ENCODE data around the gene LGMN.
"Not testable (repeated sequence)": the region's sequence is repeated elsewhere in the genome, so short reads cannot be mapped to it uniquely, and the experiment has no call there.

LGMN gene

DNA sequence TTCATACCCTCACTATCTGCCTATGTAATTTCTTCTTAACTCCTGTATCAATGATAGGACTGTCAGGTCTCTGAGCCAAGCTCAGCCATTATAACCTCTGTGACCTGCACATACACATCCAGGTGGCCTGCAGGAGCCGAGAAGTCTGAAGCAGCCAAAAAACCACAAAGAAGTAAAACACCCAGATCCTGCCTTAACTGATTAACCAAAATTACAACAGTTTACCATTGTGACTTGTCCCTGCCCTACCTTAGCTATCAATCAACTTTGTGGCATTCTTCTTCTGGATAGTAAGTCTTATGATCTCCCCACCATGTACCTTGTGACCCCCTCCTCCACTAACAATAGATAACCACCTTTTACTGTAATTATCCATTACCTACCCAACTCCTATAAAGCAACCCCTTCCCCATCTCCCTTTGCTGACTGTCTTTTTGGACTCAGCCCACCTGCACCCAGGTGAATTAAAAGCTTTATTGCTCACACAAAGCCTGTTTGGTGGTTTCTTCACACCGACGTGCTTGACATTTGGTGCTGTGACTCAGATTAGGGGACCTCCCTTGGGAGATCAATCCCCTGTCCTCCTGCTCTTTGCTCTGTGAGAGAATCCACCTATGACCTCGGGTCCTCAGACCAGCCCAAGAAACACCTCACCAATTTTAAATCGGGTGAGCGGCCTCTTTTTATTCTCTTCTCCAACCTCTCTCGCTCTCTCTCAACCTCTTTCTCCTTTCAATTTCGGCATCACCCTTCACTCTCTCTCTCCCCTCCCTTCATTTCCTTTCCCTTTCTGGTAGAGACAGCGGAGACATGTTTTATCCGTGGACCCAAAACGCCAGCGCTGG lies 11.5 kb upstream of the LGMN start:
- no peak for DNase-seq

DNA sequence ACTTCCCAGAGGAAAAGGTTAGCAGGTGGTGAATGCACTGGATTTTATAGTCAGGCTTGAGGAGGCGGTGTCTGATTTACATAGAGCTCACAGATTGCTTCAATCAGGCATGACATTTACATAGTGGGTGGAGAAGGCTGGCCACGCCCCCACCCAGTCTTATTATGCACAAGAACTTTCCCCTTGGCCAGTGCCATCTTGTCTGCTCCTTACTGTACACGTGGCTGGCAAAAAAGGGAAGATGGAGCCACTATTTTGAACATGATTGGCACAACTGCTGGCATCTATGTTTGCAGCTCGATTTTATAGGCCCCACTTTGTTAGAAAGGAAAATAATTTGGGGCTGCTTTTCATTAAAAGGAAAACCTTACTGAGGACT lies 10.9 kb upstream of the LGMN start:
- no peak for DNase-seq

GRCh38 chr14:92756446-92756845 lies 8.0 kb upstream of the LGMN start:
- no peak for DNase-seq

DNA sequence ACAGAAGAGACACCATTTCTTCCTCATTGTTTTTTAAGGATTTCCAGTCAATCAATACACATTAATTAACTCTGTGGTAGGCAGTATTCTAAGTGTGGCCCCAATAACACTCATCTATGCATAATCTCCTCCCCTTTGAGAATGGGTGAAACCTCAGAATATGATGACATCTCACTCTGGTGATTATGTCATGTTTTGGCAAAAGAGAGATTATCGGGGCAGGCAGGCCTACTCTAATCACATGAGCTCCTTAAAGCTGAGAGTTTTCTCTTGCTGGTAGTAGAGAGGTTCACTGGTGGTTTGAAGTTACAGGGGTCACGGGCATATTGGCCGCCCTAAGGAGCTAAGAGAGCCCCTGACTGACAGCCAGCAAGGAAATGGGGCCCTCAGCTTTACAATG lies 7.1 kb upstream of the LGMN start:
- no peak for DNase-seq

GRCh38 chr14:92754966-92755365 lies 6.5 kb upstream of the LGMN start:
- DNase-seq = no peak

GRCh38 chr14:92753250-92753649 lies 4.8 kb upstream of the LGMN start:
- no peak for DNase-seq

DNA sequence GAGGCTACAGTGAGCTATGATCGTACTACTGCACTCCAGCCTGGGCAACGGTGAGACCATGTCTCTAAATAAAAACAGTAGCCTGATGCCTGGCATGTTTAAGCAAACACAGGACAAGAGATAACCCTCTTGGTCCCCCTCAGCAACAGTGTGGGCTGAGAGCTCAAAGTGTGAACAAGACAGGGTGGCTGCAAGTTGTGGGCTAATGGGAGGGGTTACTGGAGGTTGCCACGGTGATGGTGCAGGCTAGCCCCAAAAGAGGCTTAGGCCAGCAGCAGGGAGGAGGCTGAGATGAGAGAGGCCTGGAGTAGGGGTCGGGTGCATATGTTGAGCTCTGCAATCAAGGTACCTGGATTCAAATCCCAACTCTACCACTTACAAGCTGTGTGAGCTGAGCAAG lies 3.4 kb upstream of the LGMN start:
- DNase-seq = no peak

DNA sequence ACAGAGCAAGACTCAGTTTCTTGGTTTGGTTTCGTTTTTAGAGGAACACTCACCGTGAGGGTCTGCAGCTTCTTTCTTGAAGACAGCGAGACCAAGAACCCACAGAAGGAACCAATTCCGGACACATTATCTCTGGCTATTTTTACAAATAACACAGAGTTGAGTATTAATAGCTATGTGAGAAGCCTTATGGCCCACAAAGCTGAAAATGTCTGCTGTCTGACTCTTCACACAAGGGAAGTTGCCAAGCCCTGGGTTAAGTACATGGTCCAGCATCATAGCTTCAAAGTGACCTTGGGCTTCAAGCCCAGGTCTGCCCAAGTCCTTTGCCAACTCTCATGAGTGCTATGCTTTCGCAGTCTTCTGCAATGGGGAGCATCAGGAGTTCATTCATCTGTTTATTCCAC lies 2.6 kb upstream of the LGMN start:
- no peak for DNase-seq

- not testable (repeated sequence) for DNase-seq
Measured at GRCh38 chr14:92750222-92750728, 1.8 kb upstream of the LGMN start.

DNA sequence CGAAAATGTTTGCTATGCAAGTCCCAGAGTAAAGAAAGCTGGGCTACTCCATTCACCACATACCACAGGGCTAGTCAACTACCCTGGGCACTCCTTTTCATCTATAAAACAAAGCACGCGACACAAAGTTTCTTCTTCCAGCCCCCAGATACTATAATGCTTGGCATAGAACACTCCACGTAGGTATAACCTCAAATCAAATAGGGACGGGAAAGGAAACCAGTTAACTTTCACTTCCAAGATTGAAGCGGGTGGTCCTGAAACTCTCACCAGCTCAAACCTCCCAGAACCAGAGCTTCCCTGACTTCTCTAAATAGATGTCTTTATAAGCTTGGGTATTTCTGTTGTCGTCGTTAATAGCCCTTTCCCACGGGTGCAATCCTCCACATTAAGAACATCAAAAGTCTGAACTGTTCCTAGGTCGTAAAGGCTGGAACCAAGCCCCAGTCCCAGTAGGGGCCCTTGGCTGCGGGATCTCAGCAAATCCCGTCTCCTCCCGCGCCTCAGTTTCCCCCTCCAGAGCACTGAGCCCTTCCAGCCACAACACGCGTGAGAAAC lies 647 bp downstream of the LGMN start:
- DNase-seq = no peak

GRCh38 chr14:92744198-92744597 lies 4.2 kb downstream of the LGMN start:
- no peak for DNase-seq

- DNase-seq = no peak
Measured at GRCh38 chr14:92740440-92740839, 8.0 kb downstream of the LGMN start.

GRCh38 chr14:92737619-92738188 lies 10.7 kb downstream of the LGMN start:
- no peak for DNase-seq

GRCh38 chr14:92737206-92737605 lies 11.2 kb downstream of the LGMN start:
- no peak for DNase-seq

GRCh38 chr14:92735344-92735743 lies 13.1 kb downstream of the LGMN start:
- no peak for DNase-seq

DNA sequence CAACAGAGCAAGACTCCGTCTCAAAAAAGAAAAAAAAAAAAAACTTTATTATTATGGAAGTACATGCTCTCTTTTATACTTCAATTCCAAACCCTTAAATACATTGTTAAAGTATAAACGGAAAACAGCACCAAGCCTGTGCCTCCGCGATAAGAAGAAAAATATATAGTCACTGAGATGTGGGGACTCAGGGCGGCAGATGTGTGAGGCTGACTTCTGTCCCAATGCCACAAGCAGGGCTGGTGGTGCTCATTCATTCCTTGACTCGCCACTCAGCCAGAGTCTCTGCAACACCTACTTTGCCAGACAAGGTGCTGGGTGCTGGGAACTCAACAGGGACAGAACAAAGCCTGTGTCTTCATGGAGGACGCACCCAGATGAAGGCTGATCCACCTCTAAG lies 13.8 kb downstream of the LGMN start:
- no peak for DNase-seq

DNA sequence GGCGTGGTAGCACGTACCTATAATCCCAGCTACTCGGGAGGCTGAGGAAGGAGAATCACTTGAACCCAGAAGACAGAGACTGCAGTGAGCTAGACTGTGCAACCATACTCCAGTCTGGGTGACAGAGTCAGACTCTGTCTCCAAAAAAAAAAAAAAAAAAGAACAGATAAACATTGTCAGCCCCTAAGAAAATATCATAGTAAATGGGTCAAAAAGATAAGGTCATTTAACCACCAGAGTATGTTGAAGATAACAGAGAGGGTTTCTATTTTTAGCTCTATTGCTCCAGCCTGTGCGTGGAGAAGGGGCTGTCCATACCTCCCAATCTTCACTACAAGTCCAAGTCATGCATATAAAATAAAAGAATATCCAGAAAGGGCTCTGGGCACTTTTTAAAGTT lies 15.4 kb downstream of the LGMN start:
- no peak for DNase-seq

- no peak for DNase-seq
Measured at GRCh38 chr14:92731622-92732115, 16.8 kb downstream of the LGMN start.

DNA sequence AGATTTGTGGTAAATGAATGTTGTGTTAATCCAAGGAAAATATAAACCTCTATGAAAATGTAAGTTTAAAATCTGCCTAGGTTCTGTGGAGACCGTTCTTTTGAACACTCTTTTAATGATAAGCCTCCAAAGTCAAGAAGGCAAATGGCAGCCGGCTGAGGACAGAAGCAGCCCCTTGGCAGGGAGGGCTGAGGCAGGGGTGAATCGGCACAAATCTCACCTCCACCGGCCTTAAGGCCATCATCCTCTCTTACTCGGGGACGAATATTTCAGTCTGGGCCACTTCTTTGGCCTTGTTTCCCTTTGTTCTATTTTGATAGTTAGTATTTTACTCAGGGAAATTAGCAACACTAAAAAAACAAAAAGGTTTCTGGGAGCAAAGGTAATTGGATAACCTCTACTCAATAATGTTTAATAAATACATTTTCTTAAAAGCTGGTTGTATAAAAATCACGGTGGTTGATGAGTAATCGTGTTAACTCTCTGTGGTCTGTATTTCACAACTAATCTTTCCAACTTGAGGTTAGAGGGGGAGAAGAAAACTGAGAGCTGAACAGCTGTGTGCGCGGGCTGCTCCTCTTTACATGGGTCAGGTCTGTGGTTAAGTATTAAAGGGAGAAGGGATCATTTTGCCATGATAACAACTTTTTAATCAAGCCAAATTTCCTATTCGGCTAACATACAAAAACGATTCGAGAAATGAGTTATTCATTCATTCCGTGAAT lies 18.6 kb downstream of the LGMN start:
- DNase-seq = peak; percentile 44

DNA sequence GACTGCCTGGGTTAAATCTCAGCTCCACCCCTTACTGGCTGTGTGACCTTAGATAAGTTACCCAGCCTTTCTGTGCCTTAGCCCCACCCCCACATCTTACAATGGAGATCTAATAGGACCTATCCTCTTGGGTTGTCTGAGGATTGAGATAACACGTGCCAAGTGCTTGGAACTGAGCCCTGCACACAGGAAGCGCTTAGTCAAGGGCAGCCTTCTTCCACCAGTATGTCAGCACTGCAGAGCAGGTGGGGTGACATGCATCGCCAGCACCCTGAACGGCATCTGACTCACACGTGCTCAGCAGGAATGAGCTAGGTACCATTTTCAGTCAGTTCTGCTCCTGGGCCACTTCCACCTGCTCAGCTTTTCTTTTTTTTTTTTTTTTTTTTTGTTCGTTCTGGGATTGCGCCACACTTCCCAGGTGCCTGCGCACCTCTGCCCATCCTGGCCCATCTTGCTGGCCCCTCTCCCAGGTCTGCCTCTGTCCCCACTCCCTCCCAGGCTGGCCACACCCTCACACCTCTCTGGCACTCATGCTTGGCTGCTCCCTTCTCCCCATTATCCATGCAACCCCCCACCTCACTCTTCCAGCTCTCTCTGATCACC lies 19.6 kb downstream of the LGMN start:
- no peak for DNase-seq

- DNase-seq = no peak
Measured at GRCh38 chr14:92726933-92727262, 21.5 kb downstream of the LGMN start.

GRCh38 chr14:92726135-92726932 lies 22.1 kb downstream of the LGMN start:
- DNase-seq = no peak

All from GF-D8 (cell line).